Adipocyte (in vitro differentiated cells): ENCODE data around the gene CDK3.

ENCODE experiments used
- DNase-seq: peaks from one replicate; pipeline ENCODE4 v3.0.0-alpha.2; 2015; ENCODE audit warnings: low read depth
- H3K27me3 ChIP-seq: replicated peaks from 2 replicates; pipeline ENCODE4 v1.7.0; 2013; ENCODE audit warnings: mild to moderate bottlenecking, low read length, moderate library complexity; ENCODE audit not compliant: control insufficient read depth, insufficient read depth
- H3K36me3 ChIP-seq: 2 replicates; pipeline ENCODE4 v1.7.0; 2013; ENCODE audit warnings: low read length, mild to moderate bottlenecking, moderate library complexity; ENCODE audit not compliant: control insufficient read depth, insufficient read depth, severe bottlenecking
- H3K4me1 ChIP-seq: 2 replicates; pipeline ENCODE4 v1.7.0; 2013; ENCODE audit warnings: mild to moderate bottlenecking, low read length, moderate library complexity; ENCODE audit not compliant: control insufficient read depth, insufficient read depth
- H3K4me3 ChIP-seq: 2 replicates; pipeline ENCODE4 v1.7.0; 2013; ENCODE audit warnings: mild to moderate bottlenecking, low read length, moderate library complexity
- H3K9ac ChIP-seq: 2 replicates; pipeline ENCODE4 v1.7.0; 2013; ENCODE audit warnings: mild to moderate bottlenecking, low read length, moderate library complexity
- H3K9me3 ChIP-seq: 2 replicates; pipeline ENCODE4 v1.7.0; 2013; ENCODE audit warnings: mild to moderate bottlenecking, low read length, moderate library complexity; ENCODE audit not compliant: control insufficient read depth

CDK3 gene

GRCh38 chr17:76049239-76049638 is 48.6 kb downstream of the CDK3 start:
- DNase-seq: no peak
- no peaks in the 10 kb centered on the region for H3K27me3 ChIP-seq
- peaks cover 9% of the 10 kb centered on the region for H3K4me1 ChIP-seq
- peaks cover 80% of the 10 kb centered on the region for H3K36me3 ChIP-seq
- no peaks in the 10 kb centered on the region for H3K9me3 ChIP-seq
- no peak overlapping the region for H3K9ac ChIP-seq
- H3K4me3 ChIP-seq: no peak overlapping the region

GRCh38 chr17:76049836-76050537 is 49.3 kb downstream of the CDK3 start:
- Histone ChIP-seq H3K4me1 (peaks cover 9% of the 10 kb centered on the region), H3K9ac (no peak overlapping the region), H3K4me3 (no peak overlapping the region), H3K36me3 (peaks cover 78% of the 10 kb centered on the region), H3K27me3 (no peaks in the 10 kb centered on the region), H3K9me3 (no peaks in the 10 kb centered on the region)
- no peak for DNase-seq

GRCh38 chr17:76050538-76051467 is 50.1 kb downstream of the CDK3 start:
- H3K4me1 ChIP-seq: peaks cover 9% of the 10 kb centered on the region
- H3K4me3 ChIP-seq: no peak overlapping the region
- no peaks in the 10 kb centered on the region for H3K9me3 ChIP-seq
- H3K9ac ChIP-seq: no peak overlapping the region
- DNase-seq: no peak
- peaks cover 77% of the 10 kb centered on the region for H3K36me3 ChIP-seq
- no peaks in the 10 kb centered on the region for H3K27me3 ChIP-seq

- H3K9ac ChIP-seq: no peak overlapping the region
- H3K4me3 ChIP-seq: no peak overlapping the region
- no peaks in the 10 kb centered on the region for H3K27me3 ChIP-seq
- peaks cover 9% of the 10 kb centered on the region for H3K4me1 ChIP-seq
- H3K9me3 ChIP-seq: no peaks in the 10 kb centered on the region
- H3K36me3 ChIP-seq: peaks cover 77% of the 10 kb centered on the region
- DNase-seq: no peak
These were observed 50.9 kb downstream of the CDK3 start for GRCh38 chr17:76051561-76051960.

- H3K27me3 ChIP-seq: no peaks in the 10 kb centered on the region
- peak overlapping the region; percentile 36 for H3K4me3 ChIP-seq
- DNase-seq: peak; percentile 64
- no peaks in the 10 kb centered on the region for H3K9me3 ChIP-seq
- H3K36me3 ChIP-seq: peaks cover 78% of the 10 kb centered on the region
- peaks cover 9% of the 10 kb centered on the region for H3K4me1 ChIP-seq
- H3K9ac ChIP-seq: no peak overlapping the region
These were observed 52.8 kb downstream of the CDK3 start for GRCh38 chr17:76053246-76054111.

- Histone ChIP-seq H3K9ac (no peak overlapping the region), H3K4me1 (peaks cover 9% of the 10 kb centered on the region), H3K36me3 (peaks cover 78% of the 10 kb centered on the region), H3K27me3 (no peaks in the 10 kb centered on the region), H3K4me3 (peak overlapping the region; percentile 36), H3K9me3 (no peaks in the 10 kb centered on the region)
- DNase-seq: no peak
These were observed 53.4 kb downstream of the CDK3 start for GRCh38 chr17:76054112-76054476.
